Sigmoid colon (tissue), 4 donors: ENCODE results near the gene TMEM254.

ENCODE experiments used
- POLR2A ChIP-seq, 2 donors: fragments of 450-650 bp; IDR thresholded peaks; one replicate each; pipeline ENCODE4 v1.6.1; 2016; ENCODE audit warnings: antibody characterized with exemption in 2 of 2, mild to moderate bottlenecking in 2 of 2, moderate library complexity in 2 of 2
- POLR2AphosphoS5 ChIP-seq, 4 donors: sonication (generic); formaldehyde crosslinking; IDR thresholded peaks; one replicate each; pipeline ENCODE4 v1.6.1; 2017; ENCODE audit warnings: antibody characterized with exemption in 4 of 4
- TF ChIP-seq, protein P1 (sequence below), 4 experiments: fragments of 450-650 bp in 3 of 4; fragments of 200-600 bp in 1 of 4; IDR thresholded peaks; one replicate each; pipeline ENCODE4 v1.5.1; 2016 to 2019; ENCODE audit warnings: antibody characterized with exemption in 4 of 4, mild to moderate bottlenecking in 3 of 4, moderate library complexity in 2 of 4

DNA sequence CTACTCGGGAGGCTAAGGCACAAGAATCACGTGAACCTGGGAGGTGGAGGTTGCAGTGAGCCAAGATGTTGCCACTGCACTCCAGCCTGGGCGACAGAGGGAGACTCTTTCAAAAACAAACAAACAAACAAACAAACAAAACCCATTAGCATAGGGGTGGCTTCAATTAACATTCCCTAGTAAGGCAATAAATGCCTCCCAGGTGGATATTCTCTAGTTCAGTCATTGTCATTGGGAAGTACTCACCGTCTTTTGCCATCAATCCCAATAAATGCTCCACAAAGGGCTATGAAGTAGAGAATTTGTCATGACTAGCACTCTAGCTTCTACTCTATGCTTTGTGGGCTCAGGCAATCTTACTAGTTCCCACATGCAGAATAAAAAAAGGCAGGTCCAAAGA is 11.7 kb upstream of the TMEM254 start:
- TF ChIP-seq POLR2A (IDR thresholded peaks at IDR 0.05): no peak
- TF ChIP-seq, protein P1, sequence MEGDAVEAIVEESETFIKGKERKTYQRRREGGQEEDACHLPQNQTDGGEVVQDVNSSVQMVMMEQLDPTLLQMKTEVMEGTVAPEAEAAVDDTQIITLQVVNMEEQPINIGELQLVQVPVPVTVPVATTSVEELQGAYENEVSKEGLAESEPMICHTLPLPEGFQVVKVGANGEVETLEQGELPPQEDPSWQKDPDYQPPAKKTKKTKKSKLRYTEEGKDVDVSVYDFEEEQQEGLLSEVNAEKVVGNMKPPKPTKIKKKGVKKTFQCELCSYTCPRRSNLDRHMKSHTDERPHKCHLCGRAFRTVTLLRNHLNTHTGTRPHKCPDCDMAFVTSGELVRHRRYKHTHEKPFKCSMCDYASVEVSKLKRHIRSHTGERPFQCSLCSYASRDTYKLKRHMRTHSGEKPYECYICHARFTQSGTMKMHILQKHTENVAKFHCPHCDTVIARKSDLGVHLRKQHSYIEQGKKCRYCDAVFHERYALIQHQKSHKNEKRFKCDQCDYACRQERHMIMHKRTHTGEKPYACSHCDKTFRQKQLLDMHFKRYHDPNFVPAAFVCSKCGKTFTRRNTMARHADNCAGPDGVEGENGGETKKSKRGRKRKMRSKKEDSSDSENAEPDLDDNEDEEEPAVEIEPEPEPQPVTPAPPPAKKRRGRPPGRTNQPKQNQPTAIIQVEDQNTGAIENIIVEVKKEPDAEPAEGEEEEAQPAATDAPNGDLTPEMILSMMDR (IDR thresholded peaks at IDR 0.05): no peak
- TF ChIP-seq POLR2AphosphoS5 (IDR thresholded peaks at IDR 0.05): no peak
